ENCODE measurements around the gene OR2V2.

DNA sequence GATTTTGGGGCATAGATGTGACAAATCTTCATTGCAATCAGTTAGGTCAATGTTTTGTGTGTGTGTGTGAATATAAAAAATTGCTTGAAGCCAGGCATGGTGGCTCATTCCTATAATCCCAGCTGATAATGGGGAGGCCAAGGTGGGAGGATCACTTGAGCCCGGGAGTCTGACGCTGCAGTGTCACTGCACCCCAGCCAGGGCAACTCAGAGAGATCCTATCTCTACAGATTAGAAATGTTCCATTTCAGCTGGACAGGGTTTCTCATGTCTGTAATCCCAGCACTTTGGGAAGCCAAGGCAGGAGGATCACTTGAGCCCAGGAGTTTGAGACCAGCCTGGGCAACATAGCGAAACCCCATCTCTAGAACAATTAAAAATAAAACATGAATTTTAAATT lies 11.5 kb downstream of the OR2V2 start:
- TF ChIP-seq PATZ1 (CRISPR knock-in tag; IDR thresholded peaks at IDR 0.05; ENCODE audit: borderline replicate concordance) = no peak
- TF ChIP-seq ARNTL (CRISPR knock-in tag; IDR thresholded peaks at IDR 0.05; ENCODE audit: borderline replicate concordance, low read depth) = no peak
- TF ChIP-seq OSR1 (CRISPR knock-in tag; IDR thresholded peaks at IDR 0.05) = no peak
- TF ChIP-seq, protein P1, sequence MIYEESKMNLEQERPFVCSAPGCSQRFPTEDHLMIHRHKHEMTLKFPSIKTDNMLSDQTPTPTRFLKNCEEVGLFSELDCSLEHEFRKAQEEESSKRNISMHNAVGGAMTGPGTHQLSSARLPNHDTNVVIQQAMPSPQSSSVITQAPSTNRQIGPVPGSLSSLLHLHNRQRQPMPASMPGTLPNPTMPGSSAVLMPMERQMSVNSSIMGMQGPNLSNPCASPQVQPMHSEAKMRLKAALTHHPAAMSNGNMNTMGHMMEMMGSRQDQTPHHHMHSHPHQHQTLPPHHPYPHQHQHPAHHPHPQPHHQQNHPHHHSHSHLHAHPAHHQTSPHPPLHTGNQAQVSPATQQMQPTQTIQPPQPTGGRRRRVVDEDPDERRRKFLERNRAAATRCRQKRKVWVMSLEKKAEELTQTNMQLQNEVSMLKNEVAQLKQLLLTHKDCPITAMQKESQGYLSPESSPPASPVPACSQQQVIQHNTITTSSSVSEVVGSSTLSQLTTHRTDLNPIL (CRISPR knock-in tag; IDR thresholded peaks at IDR 0.05; ENCODE audit: low read depth) = no peak
- TF ChIP-seq ZNF565 (CRISPR knock-in tag; conservative IDR thresholded peaks at IDR 0.05; ENCODE audit: low read depth) = no peak
- TF ChIP-seq ZFP30 (CRISPR knock-in tag; IDR thresholded peaks at IDR 0.05) = no peak
- no peak for TF ChIP-seq ZNF8 (CRISPR knock-in tag; IDR thresholded peaks at IDR 0.05)
